Stimulated activated effector memory CD8-positive, alpha-beta T cell treated with anti-CD3 and anti-CD28 coated beads, Interleukin-12 subunit alpha, Interleukin-12 subunit beta, amount 100 ng/mL, for 72 hours (primary cell): ENCODE measurements around the gene FKBP10.

Experiments
- ATAC-seq: fragments of 150-1000 bp; cut with Tn5 transposase; 2 replicates; pipeline ENCODE4 v1.10.0; 2021
- DNase-seq, 2 donors: peaks; one replicate each; pipeline ENCODE4 v3.0.0; 2021 to 2022; ENCODE audit warnings: low spot score in 2 of 2
- H3K27ac Mint-ChIP-seq: one replicate; pipeline ENCODE4 v1.8.0; 2022; ENCODE audit warnings: mild to moderate bottlenecking, mixed read lengths
- H3K36me3 Mint-ChIP-seq: one replicate; pipeline ENCODE4 v1.8.0; 2022; ENCODE audit warnings: mild to moderate bottlenecking, mixed read lengths
- H3K4me1 Mint-ChIP-seq: one replicate; pipeline ENCODE4 v1.8.0; 2022; ENCODE audit warnings: mixed read lengths
- H3K4me3 Mint-ChIP-seq: one replicate; pipeline ENCODE4 v1.8.0; 2022; ENCODE audit warnings: mild to moderate bottlenecking, mixed read lengths
- H3K9me3 Mint-ChIP-seq: one replicate; pipeline ENCODE4 v1.8.0; 2022; ENCODE audit warnings: mixed read lengths

Gene FKBP10

DNA sequence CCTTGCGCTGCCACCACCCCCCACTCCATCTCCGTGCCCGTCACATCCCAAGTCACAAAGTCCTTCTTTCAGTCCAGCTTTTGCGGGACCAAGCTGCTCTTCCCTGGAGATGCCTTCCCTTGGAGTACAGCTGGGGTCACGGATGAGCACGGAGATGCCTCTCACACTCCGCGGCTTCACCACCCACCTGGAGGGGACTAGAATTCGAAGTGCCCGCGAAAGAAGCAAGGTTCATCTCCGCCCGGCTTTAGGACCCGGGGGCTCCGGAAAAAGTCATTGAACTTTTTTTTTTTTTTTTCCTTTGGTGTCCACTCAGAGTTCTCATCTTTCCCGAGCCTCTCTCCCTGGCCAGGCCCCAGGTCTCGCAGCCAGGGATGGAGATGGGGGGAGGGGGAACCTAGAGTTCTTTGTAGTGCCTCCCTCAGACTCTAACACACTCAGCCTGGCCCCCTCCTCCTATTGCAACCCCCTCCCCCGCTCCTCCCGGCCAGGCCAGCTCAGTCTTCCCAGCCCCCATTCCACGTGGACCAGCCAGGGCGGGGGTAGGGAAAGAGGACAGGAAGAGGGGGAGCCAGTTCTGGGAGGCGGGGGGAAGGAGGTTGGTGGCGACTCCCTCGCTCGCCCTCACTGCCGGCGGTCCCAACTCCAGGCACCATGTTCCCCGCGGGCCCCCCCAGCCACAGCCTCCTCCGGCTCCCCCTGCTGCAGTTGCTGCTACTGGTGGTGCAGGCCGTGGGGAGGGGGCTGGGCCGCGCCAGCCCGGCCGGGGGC lies at the start of gene FKBP10:
Gene FKBP10, plus strand, starts transcription at position 624 of the 771 bp plus-strand sequence. Its CDS starts 31 bp downstream, at position 655.
- peak within 1 kb of the TSS; percentile 91 for H3K4me3 Mint-ChIP-seq
- no peaks in the 10 kb centered on the region for H3K9me3 Mint-ChIP-seq
- H3K36me3 Mint-ChIP-seq: no peaks in the 10 kb centered on the region
- H3K27ac Mint-ChIP-seq: peak within 1 kb of the TSS; percentile 83
- peak; percentile 27 for ATAC-seq
- DNase-seq: no peak
- H3K4me1 Mint-ChIP-seq: peaks cover 33% of the 10 kb centered on the region

- Mint-ChIP-seq H3K4me3 (no peak overlapping the region), H3K36me3 (no peaks in the 10 kb centered on the region), H3K27ac (no peak overlapping the region), H3K9me3 (no peaks in the 10 kb centered on the region), H3K4me1 (no peaks in the 10 kb centered on the region)
- DNase-seq (no peak), ATAC-seq (no peak)
Measured at GRCh38 chr17:41763327-41763726, 49.5 kb upstream of the FKBP10 start.

DNA sequence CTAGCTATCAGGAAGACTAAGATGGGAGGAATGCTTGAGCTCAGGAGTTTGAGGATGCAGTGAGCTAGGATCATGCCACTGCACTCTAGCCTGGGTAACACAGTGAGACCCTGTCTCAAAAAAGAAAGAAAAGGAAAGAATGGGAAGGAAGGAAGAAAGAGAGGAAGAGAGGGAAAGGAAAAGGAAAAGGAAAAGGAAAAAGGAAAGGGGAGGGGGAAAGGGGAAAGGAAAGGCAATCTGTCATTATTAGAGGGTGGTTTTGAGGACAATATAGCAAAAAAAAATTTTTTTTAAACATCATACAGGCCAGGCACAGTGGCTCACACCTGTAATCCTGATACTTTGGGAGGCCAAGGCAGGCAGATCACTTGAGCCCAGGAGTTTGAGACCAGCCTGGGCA lies 46.7 kb upstream of the FKBP10 start:
- DNase-seq (no peak), ATAC-seq (no peak)
- H3K36me3 Mint-ChIP-seq: no peaks in the 10 kb centered on the region
- no peak overlapping the region for H3K4me3 Mint-ChIP-seq
- H3K27ac Mint-ChIP-seq: no peak overlapping the region
- no peaks in the 10 kb centered on the region for H3K4me1 Mint-ChIP-seq
- H3K9me3 Mint-ChIP-seq: no peaks in the 10 kb centered on the region

- peaks cover 5% of the 10 kb centered on the region for H3K4me1 Mint-ChIP-seq
- DNase-seq (no peak), ATAC-seq (no peak)
- no peak overlapping the region for H3K27ac Mint-ChIP-seq
- H3K4me3 Mint-ChIP-seq: no peak overlapping the region
- no peaks in the 10 kb centered on the region for H3K9me3 Mint-ChIP-seq
- H3K36me3 Mint-ChIP-seq: no peaks in the 10 kb centered on the region
Measured at GRCh38 chr17:41767324-41768042, 45.3 kb upstream of the FKBP10 start.

DNA sequence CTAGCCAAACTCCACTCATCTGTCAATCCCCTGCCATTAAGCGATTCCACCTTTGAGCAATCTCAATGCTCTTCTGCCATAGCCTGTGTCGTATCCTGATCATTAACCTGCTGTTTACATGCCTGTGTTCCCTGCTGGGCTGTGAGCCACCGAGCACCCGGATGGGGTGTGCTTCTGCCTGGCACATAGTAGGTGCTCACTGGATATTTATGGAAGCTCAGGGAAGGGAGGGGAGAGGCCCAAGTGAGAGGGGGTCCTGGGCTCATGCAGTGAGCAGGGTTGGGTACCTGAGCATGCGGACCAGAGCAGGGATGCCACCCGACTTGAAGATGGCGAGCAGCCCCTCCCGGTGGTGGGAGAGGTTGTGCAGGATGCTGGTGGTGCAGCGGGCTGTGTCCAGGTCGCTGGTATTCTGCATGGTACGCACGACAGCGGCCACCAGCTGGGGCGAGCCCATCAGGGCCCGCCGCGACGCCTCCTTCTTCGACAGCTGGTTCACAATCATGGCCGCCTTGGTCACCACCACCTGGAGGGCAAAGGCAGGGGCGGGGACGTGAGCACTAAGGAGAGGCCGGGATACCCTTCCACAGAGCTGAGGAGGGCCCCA lies 44.0 kb upstream of the FKBP10 start:
- Mint-ChIP-seq H3K4me1 (peaks cover 5% of the 10 kb centered on the region), H3K36me3 (no peaks in the 10 kb centered on the region), H3K4me3 (no peak overlapping the region), H3K9me3 (no peaks in the 10 kb centered on the region), H3K27ac (no peak overlapping the region)
- no peak for ATAC-seq
- no peak for DNase-seq

DNA sequence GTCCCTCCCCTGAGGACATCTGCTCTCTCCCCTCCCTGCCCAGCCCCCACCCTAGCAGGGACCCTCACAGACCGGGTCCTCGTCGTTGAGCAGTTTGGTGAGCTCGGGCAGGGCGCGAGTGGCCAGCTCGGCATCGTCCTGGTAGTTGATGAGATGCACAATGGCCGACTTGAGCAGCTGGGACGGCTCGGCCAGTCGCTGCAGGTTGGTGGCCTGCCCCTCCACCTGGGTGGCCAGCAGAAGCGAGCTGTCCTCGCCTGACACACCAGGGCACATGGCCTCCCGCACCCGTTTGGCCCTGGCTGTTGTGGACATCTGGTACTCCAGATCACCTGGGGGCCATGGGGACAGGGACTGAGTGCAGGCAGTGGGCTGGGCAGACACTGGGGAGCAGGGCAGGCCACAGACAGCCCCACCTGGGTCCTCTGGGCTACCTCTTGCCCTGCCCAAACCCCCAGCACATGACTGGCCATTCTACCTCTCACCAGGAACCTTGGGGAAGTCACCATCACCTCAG lies 43.4 kb upstream of the FKBP10 start:
- peaks cover 5% of the 10 kb centered on the region for H3K4me1 Mint-ChIP-seq
- H3K4me3 Mint-ChIP-seq: no peak overlapping the region

DNA sequence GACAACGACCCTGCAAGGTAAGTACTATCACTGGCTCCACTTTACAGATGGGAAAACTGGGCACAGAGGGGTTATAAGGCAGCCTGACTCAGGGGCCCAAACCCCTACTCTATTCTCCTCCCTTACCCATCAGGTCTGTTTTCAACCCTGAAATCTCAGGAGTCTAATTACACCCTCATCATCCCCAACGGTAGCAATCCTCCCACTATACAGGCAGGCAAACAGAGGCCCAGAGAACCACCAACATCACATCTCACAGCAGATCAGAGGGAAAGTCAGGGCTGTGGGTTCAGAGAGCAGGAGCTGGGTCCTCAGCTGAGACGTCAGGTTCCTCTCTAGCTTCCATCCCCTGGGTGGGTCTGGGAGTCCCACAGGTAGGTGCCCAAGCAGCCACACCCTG lies 42.8 kb upstream of the FKBP10 start:
- Mint-ChIP-seq H3K4me1 (peaks cover 5% of the 10 kb centered on the region), H3K36me3 (no peaks in the 10 kb centered on the region)

More for the DNA sequence above, 43.4 kb upstream of the FKBP10 start:
- Mint-ChIP-seq H3K9me3 (no peaks in the 10 kb centered on the region), H3K27ac (no peak overlapping the region), H3K36me3 (no peaks in the 10 kb centered on the region)
- DNase-seq (no peak), ATAC-seq (no peak)

DNA sequence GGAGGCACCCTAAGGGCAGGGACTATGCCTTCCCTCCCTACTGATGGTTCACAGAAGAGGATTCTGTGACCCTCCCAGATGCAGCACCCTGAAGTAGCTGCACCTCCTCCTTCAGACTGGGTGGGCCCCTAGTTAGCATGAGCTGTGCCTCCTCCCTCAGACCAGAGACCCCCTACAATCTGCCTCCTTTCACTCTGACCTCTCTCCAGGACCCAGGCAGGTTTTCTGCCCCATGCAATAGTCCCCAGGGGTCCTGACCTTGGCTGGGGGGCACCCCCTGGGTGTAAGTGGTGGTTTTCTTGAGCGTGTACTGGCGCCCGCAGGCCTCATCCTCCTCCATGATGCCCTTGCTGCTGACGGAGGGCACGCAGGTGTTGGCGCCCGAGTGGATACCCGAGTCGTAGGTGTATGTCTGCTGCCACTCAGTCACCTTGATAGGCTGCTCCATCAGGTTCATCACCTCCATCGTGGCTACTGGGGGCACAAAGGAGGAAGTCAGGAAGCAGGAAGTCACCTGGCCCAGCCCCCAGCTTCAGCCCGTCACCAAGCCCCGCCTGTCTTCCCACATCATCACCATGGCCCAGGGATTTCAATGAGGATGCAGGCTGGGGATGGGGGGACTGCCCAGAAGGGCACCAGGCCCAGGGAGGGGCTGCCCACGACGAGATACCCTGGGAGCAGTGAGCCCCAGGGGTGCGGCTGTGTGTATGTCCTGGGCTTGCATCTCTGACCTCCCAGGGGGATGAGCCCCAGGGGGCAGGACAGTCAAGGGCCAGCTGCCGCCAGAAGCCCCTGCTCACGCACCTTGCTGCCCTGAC lies 41.2 kb upstream of the FKBP10 start:
- H3K4me3 Mint-ChIP-seq: no peak overlapping the region
- H3K4me1 Mint-ChIP-seq: peaks cover 5% of the 10 kb centered on the region
- H3K27ac Mint-ChIP-seq: peak overlapping the region; percentile 87
- no peaks in the 10 kb centered on the region for H3K36me3 Mint-ChIP-seq
- DNase-seq: no peak
- no peak for ATAC-seq
- H3K9me3 Mint-ChIP-seq: no peaks in the 10 kb centered on the region

More for the DNA sequence above, 42.8 kb upstream of the FKBP10 start:
- Mint-ChIP-seq H3K9me3 (no peaks in the 10 kb centered on the region), H3K4me3 (no peak overlapping the region), H3K27ac (no peak overlapping the region)
- DNase-seq (no peak), ATAC-seq (peak; percentile 17)

DNA sequence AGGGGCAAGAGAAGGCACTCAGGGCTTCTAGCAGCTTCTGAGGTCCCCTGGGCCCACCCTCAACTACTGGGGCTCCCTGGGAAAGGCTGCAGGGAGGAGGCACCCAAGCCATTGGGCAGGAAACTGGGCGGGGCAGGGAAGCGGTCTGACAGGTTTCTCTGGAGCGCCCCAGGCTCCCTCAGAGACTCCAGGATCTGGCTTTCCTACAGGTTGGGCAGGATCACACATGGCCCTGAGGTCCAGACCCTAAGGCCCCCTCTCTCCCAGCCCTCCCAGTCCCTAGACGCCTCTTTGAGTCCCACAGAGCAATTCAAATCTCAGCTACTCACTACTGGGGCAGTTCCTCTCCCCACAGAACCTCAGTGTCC lies 40.6 kb upstream of the FKBP10 start:
- H3K4me3 Mint-ChIP-seq: no peak overlapping the region
- no peak for DNase-seq
- H3K27ac Mint-ChIP-seq: no peak overlapping the region
- H3K4me1 Mint-ChIP-seq: peaks cover 5% of the 10 kb centered on the region
- no peak for ATAC-seq
- no peaks in the 10 kb centered on the region for H3K9me3 Mint-ChIP-seq
- no peaks in the 10 kb centered on the region for H3K36me3 Mint-ChIP-seq

- Mint-ChIP-seq H3K27ac (no peak overlapping the region), H3K36me3 (no peaks in the 10 kb centered on the region), H3K4me3 (no peak overlapping the region), H3K4me1 (peaks cover 5% of the 10 kb centered on the region), H3K9me3 (no peaks in the 10 kb centered on the region)
- ATAC-seq (no peak), DNase-seq (no peak)
Measured at GRCh38 chr17:41772586-41773189, 40.1 kb upstream of the FKBP10 start.

DNA sequence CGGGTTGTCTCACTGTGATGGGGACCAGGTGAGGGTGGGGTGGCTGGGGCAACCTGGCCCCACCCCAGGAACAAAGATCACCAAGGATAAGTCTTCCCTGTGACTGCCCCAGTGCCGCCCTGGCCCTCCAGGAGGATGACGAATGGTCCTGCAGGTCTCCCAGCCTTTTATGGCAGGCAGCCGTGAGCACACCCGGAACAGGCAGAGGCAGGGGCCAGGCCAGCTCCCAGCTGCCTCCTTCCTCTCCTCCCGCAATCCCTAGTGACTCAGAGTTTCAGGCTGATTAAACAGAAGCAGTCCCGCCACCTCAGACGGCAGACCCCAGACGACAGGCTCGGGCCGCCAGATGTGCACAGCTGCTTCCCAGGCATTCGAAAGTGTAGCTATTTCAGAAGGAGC lies 39.6 kb upstream of the FKBP10 start:
- H3K27ac Mint-ChIP-seq: no peak overlapping the region
- no peak overlapping the region for H3K4me3 Mint-ChIP-seq
- DNase-seq (no peak), ATAC-seq (no peak)
- no peaks in the 10 kb centered on the region for H3K36me3 Mint-ChIP-seq
- peaks cover 5% of the 10 kb centered on the region for H3K4me1 Mint-ChIP-seq
- H3K9me3 Mint-ChIP-seq: no peaks in the 10 kb centered on the region

GRCh38 chr17:41773731-41774193 lies 39.0 kb upstream of the FKBP10 start:
- DNase-seq: no peak
- no peaks in the 10 kb centered on the region for H3K9me3 Mint-ChIP-seq
- H3K4me3 Mint-ChIP-seq: no peak overlapping the region
- ATAC-seq: no peak
- no peak overlapping the region for H3K27ac Mint-ChIP-seq
- no peaks in the 10 kb centered on the region for H3K36me3 Mint-ChIP-seq
- peaks cover 5% of the 10 kb centered on the region for H3K4me1 Mint-ChIP-seq

GRCh38 chr17:41775394-41776226 lies 37.2 kb upstream of the FKBP10 start:
- no peak for ATAC-seq
- H3K36me3 Mint-ChIP-seq: no peaks in the 10 kb centered on the region
- H3K9me3 Mint-ChIP-seq: no peaks in the 10 kb centered on the region
- H3K4me1 Mint-ChIP-seq: peaks cover 5% of the 10 kb centered on the region
- no peak overlapping the region for H3K27ac Mint-ChIP-seq
- no peak for DNase-seq
- no peak overlapping the region for H3K4me3 Mint-ChIP-seq
